Bone marrow (tissue), 2 donors: ENCODE results near the gene LPIN2.
"Not testable (repeated sequence)": the region's sequence is repeated elsewhere in the genome, so short reads cannot be mapped to it uniquely, and the experiment has no call there.

Experiments
- DNase-seq, 2 donors: peaks; one replicate each; lab custom pipeline; 2025; lab: John Stamatoyannopoulos, UW

The LPIN2 gene

GRCh38 chr18:3013024-3013804 lies at the start of gene LPIN2:
Gene LPIN2, minus strand, starts transcription at chr18:3013144. Its CDS starts 52,304 bp downstream, at chr18:2960840.
- peak; percentile 76 to 89 for DNase-seq

GRCh38 chr18:3061581-3062312 lies 48.8 kb upstream of the LPIN2 start:
- no peak for DNase-seq

GRCh38 chr18:3060667-3061580 lies 48.0 kb upstream of the LPIN2 start:
- DNase-seq = no peak

- DNase-seq = no peak
These were observed 46.3 kb upstream of the LPIN2 start for GRCh38 chr18:3059272-3059671.

GRCh38 chr18:3058328-3059191 lies 45.6 kb upstream of the LPIN2 start:
- no peak for DNase-seq

- no peak for DNase-seq
These were observed 44.6 kb upstream of the LPIN2 start for GRCh38 chr18:3057526-3057925.

GRCh38 chr18:3056311-3056710 lies 43.4 kb upstream of the LPIN2 start:
- no peak for DNase-seq

- DNase-seq = no peak
These were observed 42.9 kb upstream of the LPIN2 start for GRCh38 chr18:3055816-3056215.

GRCh38 chr18:3055186-3055728 lies 42.3 kb upstream of the LPIN2 start:
- no peak for DNase-seq

GRCh38 chr18:3054780-3055179 lies 41.8 kb upstream of the LPIN2 start:
- DNase-seq = no peak

- DNase-seq = no peak
These were observed 41.3 kb upstream of the LPIN2 start for GRCh38 chr18:3054214-3054613.

GRCh38 chr18:3053081-3053480 lies 40.1 kb upstream of the LPIN2 start:
- DNase-seq = no peak

GRCh38 chr18:3052411-3052758 lies 39.4 kb upstream of the LPIN2 start:
- DNase-seq = no peak

- DNase-seq = no peak
These were observed 38.9 kb upstream of the LPIN2 start for GRCh38 chr18:3051718-3052410.

- DNase-seq = not testable (repeated sequence)
These were observed 37.0 kb upstream of the LPIN2 start for GRCh38 chr18:3049897-3050454.

- no peak for DNase-seq
These were observed 35.9 kb upstream of the LPIN2 start for GRCh38 chr18:3048820-3049349.

- DNase-seq = peak in 1 of 2 donors; percentile 22
These were observed 35.2 kb upstream of the LPIN2 start for GRCh38 chr18:3048121-3048520.

GRCh38 chr18:3046216-3046808 lies 33.4 kb upstream of the LPIN2 start:
- DNase-seq = no peak

GRCh38 chr18:3044931-3045698 lies 32.2 kb upstream of the LPIN2 start:
- peak in 1 of 2 donors; percentile 44 for DNase-seq
